ENCODE measurements around the gene AIG1.
A peak's percentile ranks its signal among the peaks of the same experiment; 100 is the strongest.

The AIG1 gene

GRCh38 chr6:143198312-143198711 is 137.6 kb downstream of the AIG1 start:
- TF ChIP-seq, protein P1, sequence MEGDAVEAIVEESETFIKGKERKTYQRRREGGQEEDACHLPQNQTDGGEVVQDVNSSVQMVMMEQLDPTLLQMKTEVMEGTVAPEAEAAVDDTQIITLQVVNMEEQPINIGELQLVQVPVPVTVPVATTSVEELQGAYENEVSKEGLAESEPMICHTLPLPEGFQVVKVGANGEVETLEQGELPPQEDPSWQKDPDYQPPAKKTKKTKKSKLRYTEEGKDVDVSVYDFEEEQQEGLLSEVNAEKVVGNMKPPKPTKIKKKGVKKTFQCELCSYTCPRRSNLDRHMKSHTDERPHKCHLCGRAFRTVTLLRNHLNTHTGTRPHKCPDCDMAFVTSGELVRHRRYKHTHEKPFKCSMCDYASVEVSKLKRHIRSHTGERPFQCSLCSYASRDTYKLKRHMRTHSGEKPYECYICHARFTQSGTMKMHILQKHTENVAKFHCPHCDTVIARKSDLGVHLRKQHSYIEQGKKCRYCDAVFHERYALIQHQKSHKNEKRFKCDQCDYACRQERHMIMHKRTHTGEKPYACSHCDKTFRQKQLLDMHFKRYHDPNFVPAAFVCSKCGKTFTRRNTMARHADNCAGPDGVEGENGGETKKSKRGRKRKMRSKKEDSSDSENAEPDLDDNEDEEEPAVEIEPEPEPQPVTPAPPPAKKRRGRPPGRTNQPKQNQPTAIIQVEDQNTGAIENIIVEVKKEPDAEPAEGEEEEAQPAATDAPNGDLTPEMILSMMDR (IDR thresholded peaks at IDR 0.05; ENCODE audit: low read depth, low read length) = no peak
- no peak for DNase-seq (ENCODE audit: extremely low read depth, low read depth)

- DNase-seq (ENCODE audit: extremely low read depth, low read depth) = no peak
- TF ChIP-seq, protein P1 (IDR thresholded peaks at IDR 0.05; ENCODE audit: low read depth, low read length) = no peak
Measured at GRCh38 chr6:143199291-143199690, 138.6 kb downstream of the AIG1 start.

DNA sequence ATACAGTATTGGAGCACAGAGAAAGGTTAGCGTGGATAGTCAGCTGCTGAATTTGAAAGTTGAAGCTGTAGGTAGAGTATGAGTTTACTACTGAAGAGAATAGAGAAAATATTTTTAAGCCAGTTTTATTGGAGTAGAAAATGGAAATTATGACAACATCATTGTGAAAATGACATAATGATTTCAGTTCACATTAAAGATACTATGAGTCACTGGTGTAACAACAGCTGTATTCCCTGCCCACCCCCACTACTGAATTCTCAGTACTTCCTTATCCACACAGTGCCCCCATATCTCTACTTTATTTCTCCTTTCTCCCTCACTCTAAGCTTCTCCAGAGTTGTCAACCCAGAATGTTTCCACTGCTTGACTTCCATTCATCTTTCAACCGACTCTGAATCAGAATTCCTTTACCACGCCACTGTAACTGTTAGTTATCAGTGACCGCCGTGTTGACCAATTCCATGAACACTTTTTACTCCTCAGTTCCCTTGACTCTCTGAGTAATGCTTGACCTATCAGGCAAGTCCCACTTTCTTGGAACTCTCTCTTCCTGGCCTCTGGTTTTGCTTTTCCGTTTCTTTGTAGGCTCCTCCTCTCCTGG is 139.6 kb downstream of the AIG1 start:
- TF ChIP-seq, protein P1 (IDR thresholded peaks at IDR 0.05; ENCODE audit: low read depth, low read length) = no peak
- DNase-seq (ENCODE audit: extremely low read depth, low read depth) = no peak

GRCh38 chr6:143204045-143204444 is 143.4 kb downstream of the AIG1 start:
- no peak for DNase-seq (ENCODE audit: extremely low read depth, low read depth)
- TF ChIP-seq, protein P1 (IDR thresholded peaks at IDR 0.05; ENCODE audit: low read depth, low read length) = no peak

- no peak for DNase-seq (ENCODE audit: extremely low read depth, low read depth)
- TF ChIP-seq, protein P1 (IDR thresholded peaks at IDR 0.05; ENCODE audit: low read depth, low read length) = no peak
Measured at GRCh38 chr6:143205131-143205535, 144.4 kb downstream of the AIG1 start.

GRCh38 chr6:143205585-143205984 is 144.9 kb downstream of the AIG1 start:
- no peak for DNase-seq (ENCODE audit: extremely low read depth, low read depth)
- TF ChIP-seq, protein P1 (IDR thresholded peaks at IDR 0.05; ENCODE audit: low read depth, low read length) = no peak

DNA sequence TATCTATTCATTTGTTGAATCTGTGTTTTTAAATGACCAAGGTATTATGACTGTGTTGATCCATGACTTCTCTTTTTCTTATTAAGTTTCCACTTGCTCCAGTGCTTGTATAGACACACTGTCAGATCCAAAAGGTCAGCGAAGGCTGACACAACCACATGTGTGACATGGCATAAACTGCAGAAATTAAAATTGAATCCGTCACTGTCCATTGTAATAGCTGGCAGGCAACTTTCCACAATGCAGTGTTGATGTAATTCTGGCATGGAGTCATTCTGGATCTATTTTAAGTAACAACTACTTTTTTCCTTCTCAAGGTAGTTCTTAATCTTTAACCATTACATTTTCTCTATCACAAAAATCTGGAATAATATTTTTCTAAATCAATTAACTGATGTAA is 145.3 kb downstream of the AIG1 start:
- DNase-seq (ENCODE audit: extremely low read depth, low read depth) = peak; percentile 19
- TF ChIP-seq, protein P1 (IDR thresholded peaks at IDR 0.05; ENCODE audit: low read depth, low read length) = no peak

All from AG09319 (cell line).